ENCODE results near the gene CENPE.

The CENPE gene

DNA sequence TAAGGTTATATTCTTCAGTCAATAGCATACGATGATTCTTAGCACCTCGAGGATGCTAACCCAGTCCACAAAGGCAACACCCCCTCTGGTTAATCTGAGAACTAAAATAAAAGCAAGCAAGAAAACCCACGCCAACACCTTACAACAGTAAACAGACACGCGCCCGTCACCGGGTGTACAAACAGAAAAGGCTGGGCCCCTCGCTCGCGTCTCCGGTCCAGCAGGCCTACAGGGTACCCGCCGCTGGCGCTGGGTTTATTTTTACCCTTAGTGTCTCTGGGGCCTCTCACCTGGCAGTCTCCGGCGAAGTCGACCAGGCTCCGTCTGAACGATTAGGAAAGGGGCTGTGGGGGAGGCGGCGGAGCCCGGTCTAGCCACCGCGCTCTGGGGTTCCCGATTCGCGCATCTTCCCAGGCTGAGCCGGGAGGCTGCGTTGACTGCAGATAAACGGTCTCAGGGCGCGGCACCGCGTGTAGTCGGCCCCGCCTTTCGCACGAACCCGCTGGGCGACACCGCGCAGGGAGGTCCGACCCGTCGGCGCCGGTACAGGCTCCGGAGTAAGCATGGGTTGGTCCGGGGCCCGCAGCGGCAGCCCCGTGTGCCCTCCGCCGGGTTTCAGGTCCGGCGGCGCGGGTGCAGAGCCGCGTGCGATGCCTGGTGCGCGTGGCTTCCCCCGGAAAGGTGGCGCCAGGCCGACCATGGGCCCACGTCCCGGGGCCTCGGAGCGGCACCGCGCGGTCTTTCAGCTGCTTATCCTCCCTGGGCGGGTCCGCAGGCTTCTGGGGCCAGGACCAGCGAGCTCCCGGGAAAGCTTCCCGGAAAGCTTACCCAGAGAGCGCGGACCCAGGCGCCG lies 122.0 kb downstream of the CENPE start:
- peak; percentile 20 for DNase-seq

GRCh38 chr4:103075435-103075893 lies 122.7 kb downstream of the CENPE start:
- no peak for DNase-seq

DNA sequence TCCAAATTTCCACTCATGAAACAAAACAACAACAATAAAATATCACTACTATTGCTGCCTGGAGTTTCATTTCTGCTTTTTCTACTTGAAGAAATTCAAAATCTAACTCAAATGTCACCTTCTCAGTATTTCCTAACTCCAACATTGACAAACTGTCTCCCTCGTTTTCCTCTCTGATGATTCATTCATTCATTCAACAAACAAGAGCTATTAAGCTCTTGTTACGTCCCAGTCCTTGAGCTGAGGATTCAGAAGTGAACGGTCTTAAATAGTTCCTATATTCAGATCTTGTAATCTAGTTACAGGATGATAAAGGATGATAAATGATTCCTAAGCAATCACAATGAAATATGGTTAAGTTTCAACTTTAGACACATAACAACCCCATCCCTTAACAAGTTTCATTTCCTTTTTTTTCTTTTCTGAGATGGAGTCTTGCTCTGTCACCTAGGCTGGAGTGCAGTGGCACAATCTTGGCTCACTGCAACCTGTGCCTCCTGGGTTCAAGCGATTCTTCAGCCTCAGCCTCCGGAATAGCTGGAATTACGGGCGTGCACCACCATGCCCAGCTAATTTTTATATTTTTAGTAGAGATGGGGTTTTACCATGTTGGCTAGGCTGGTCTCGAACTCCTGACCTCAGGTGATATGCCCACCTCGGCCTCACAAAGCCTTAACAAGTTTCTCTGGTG lies 123.3 kb downstream of the CENPE start:
- DNase-seq, result no peak

DNA sequence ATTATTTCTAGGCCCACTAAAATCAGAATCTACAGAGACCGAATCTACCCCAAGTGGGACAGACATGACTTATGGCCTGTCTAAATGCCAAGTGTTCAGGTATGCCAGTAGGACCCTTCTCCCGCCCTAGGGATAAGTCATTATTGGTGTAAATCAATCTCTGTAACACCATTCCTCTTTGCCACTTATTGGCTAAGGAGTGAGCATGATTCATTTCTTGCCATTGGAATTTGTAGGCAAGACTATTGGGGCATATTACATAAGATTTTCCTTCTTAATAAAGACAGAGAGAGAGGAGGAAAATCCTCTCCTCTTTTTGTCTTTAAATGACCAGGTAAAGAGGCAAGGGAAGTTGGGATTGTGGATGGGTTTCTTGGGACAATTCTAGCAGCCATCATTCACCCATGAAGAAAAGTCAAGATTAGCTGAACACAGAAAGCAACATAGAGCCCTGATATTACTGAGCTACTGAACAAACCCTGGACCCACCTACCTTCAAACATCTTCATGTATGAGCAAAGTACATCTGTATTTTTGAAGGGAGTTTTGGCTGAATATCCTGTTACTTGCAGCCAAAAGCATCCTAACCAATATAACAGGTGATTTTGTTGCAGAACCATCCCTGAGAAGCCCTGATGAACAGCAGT lies 124.2 kb downstream of the CENPE start:
- DNase-seq, result no peak

DNA sequence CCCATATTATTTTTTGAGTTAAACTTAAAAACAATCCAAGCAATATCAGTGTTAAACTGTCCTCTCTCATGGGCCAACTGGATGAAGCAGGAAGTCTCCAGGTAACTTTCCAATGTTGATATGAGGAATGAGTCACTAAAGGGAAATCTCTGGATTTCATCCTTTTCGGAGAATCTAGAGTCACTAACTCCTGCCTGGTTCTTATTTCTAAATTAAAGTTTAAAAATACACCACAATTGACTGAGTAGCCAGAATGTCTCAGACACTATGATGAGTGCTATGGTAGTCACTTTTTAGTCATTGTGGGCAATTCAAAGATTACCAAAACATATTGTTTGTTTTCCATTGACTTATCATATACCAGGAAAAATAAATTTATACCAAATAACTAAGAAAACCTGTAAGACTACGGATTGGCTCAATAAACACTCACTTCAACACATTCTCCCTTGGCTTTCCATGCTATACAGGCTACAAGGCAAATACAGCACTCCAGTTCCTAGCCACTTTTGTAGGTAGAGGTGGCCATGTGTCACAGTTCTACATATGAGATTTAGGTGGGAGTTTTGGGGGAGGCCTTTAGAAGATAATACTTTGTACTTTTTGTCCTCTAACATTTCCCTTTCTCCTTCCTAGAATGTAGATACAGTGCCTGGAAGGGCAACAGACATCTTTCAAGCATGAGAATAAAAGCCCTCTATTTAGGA lies 130.1 kb downstream of the CENPE start:
- DNase-seq, result no peak

- DNase-seq, result no peak
Measured at GRCh38 chr4:103060453-103061148, 137.5 kb downstream of the CENPE start.

Data from NCI-H1105 (cell line).